ENCODE data around the gene VKORC1L1. TPM values are rescaled to one million over a fixed set of nuclear protein-coding genes. Genes with fewer than 3 reads are reported as not detected.
"Not testable (repeated sequence)": the region's sequence is repeated elsewhere in the genome, so short reads cannot be mapped to it uniquely, and the experiment has no call there.

VKORC1L1 gene
- total RNA-seq, 1 donor from 2014 or later: 25.0 TPM

- TF ChIP-seq CTCF (IDR thresholded peaks at IDR 0.05; ENCODE audit: unreplicated experiment): peak; percentile 53
- no peaks in the 10 kb centered on the region for H3K36me3 Mint-ChIP-seq (ENCODE audit: insufficient read depth)
- no peaks in the 10 kb centered on the region for H3K27me3 Mint-ChIP-seq
- DNase-seq (ENCODE audit: low spot score, unreplicated experiment): peak; percentile 17
- no peaks in the 10 kb centered on the region for H3K4me1 Mint-ChIP-seq (ENCODE audit: low read depth)
- H3K9me3 Mint-ChIP-seq (ENCODE audit: low read depth): no peaks in the 10 kb centered on the region
- no peak overlapping the region for H3K4me3 Mint-ChIP-seq (ENCODE audit: low read depth)
- no peak overlapping the region for H3K27ac Mint-ChIP-seq
Observed at GRCh38 chr7:65840446-65840845, 32.4 kb upstream of the VKORC1L1 start.

- H3K27me3 Mint-ChIP-seq; H3K4me3 Mint-ChIP-seq (ENCODE audit: low read depth); H3K4me1 Mint-ChIP-seq (ENCODE audit: low read depth); H3K9me3 Mint-ChIP-seq (ENCODE audit: low read depth); H3K27ac Mint-ChIP-seq; H3K36me3 Mint-ChIP-seq (ENCODE audit: insufficient read depth); DNase-seq (ENCODE audit: low spot score, unreplicated experiment): not testable (repeated sequence)
Observed at GRCh38 chr7:65843616-65844015, 29.3 kb upstream of the VKORC1L1 start.

GRCh38 chr7:65846008-65846570, 26.8 kb upstream of the VKORC1L1 start:
- H3K27ac Mint-ChIP-seq: no peak overlapping the region
- no peaks in the 10 kb centered on the region for H3K9me3 Mint-ChIP-seq (ENCODE audit: low read depth)
- no peaks in the 10 kb centered on the region for H3K36me3 Mint-ChIP-seq (ENCODE audit: insufficient read depth)
- no peak for DNase-seq (ENCODE audit: low spot score, unreplicated experiment)
- H3K4me3 Mint-ChIP-seq (ENCODE audit: low read depth): no peak overlapping the region
- H3K27me3 Mint-ChIP-seq: no peaks in the 10 kb centered on the region
- no peaks in the 10 kb centered on the region for H3K4me1 Mint-ChIP-seq (ENCODE audit: low read depth)
- TF ChIP-seq CTCF (IDR thresholded peaks at IDR 0.05; ENCODE audit: unreplicated experiment): no peak

- not testable (repeated sequence) for H3K27me3 Mint-ChIP-seq; H3K36me3 Mint-ChIP-seq (ENCODE audit: insufficient read depth); H3K4me1 Mint-ChIP-seq (ENCODE audit: low read depth); DNase-seq (ENCODE audit: low spot score, unreplicated experiment); H3K9me3 Mint-ChIP-seq (ENCODE audit: low read depth); H3K4me3 Mint-ChIP-seq (ENCODE audit: low read depth); H3K27ac Mint-ChIP-seq
Observed at GRCh38 chr7:65853426-65853825, 19.4 kb upstream of the VKORC1L1 start.

- H3K27me3 Mint-ChIP-seq: not testable (repeated sequence)
Observed at GRCh38 chr7:65853892-65854291, 19.0 kb upstream of the VKORC1L1 start.

GRCh38 chr7:65857321-65857894, 15.5 kb upstream of the VKORC1L1 start:
- not testable (repeated sequence) for H3K4me1 Mint-ChIP-seq (ENCODE audit: low read depth); H3K36me3 Mint-ChIP-seq (ENCODE audit: insufficient read depth); H3K9me3 Mint-ChIP-seq (ENCODE audit: low read depth); H3K4me3 Mint-ChIP-seq (ENCODE audit: low read depth); DNase-seq (ENCODE audit: low spot score, unreplicated experiment); H3K27ac Mint-ChIP-seq; H3K27me3 Mint-ChIP-seq

More at GRCh38 chr7:65853892-65854291, 19.0 kb upstream of the VKORC1L1 start:
- not testable (repeated sequence) for H3K9me3 Mint-ChIP-seq (ENCODE audit: low read depth); DNase-seq (ENCODE audit: low spot score, unreplicated experiment); H3K4me3 Mint-ChIP-seq (ENCODE audit: low read depth); H3K4me1 Mint-ChIP-seq (ENCODE audit: low read depth); H3K36me3 Mint-ChIP-seq (ENCODE audit: insufficient read depth); H3K27ac Mint-ChIP-seq

GRCh38 chr7:65858660-65859059, 14.2 kb upstream of the VKORC1L1 start:
- H3K27me3 Mint-ChIP-seq; H3K36me3 Mint-ChIP-seq (ENCODE audit: insufficient read depth); H3K9me3 Mint-ChIP-seq (ENCODE audit: low read depth); DNase-seq (ENCODE audit: low spot score, unreplicated experiment); H3K4me3 Mint-ChIP-seq (ENCODE audit: low read depth); H3K4me1 Mint-ChIP-seq (ENCODE audit: low read depth); H3K27ac Mint-ChIP-seq: not testable (repeated sequence)

GRCh38 chr7:65866244-65866643, 6.6 kb upstream of the VKORC1L1 start:
- H3K36me3 Mint-ChIP-seq (ENCODE audit: insufficient read depth); DNase-seq (ENCODE audit: low spot score, unreplicated experiment); H3K9me3 Mint-ChIP-seq (ENCODE audit: low read depth); H3K27me3 Mint-ChIP-seq; H3K4me1 Mint-ChIP-seq (ENCODE audit: low read depth); H3K27ac Mint-ChIP-seq; H3K4me3 Mint-ChIP-seq (ENCODE audit: low read depth): not testable (repeated sequence)

GRCh38 chr7:65867681-65868080, 5.2 kb upstream of the VKORC1L1 start:
- H3K27ac Mint-ChIP-seq; H3K27me3 Mint-ChIP-seq; H3K9me3 Mint-ChIP-seq (ENCODE audit: low read depth): not testable (repeated sequence)

GRCh38 chr7:65869312-65869711, 3.6 kb upstream of the VKORC1L1 start:
- H3K9me3 Mint-ChIP-seq (ENCODE audit: low read depth); H3K36me3 Mint-ChIP-seq (ENCODE audit: insufficient read depth); H3K4me1 Mint-ChIP-seq (ENCODE audit: low read depth); H3K27ac Mint-ChIP-seq; H3K27me3 Mint-ChIP-seq; DNase-seq (ENCODE audit: low spot score, unreplicated experiment); H3K4me3 Mint-ChIP-seq (ENCODE audit: low read depth): not testable (repeated sequence)

More at GRCh38 chr7:65867681-65868080, 5.2 kb upstream of the VKORC1L1 start:
- H3K36me3 Mint-ChIP-seq (ENCODE audit: insufficient read depth); H3K4me3 Mint-ChIP-seq (ENCODE audit: low read depth); H3K4me1 Mint-ChIP-seq (ENCODE audit: low read depth); DNase-seq (ENCODE audit: low spot score, unreplicated experiment): not testable (repeated sequence)

- H3K9me3 Mint-ChIP-seq (ENCODE audit: low read depth): not testable (repeated sequence)
Observed at GRCh38 chr7:65871451-65871850, 1.4 kb upstream of the VKORC1L1 start.

More at GRCh38 chr7:65871451-65871850, 1.4 kb upstream of the VKORC1L1 start:
- H3K4me3 Mint-ChIP-seq (ENCODE audit: low read depth); H3K36me3 Mint-ChIP-seq (ENCODE audit: insufficient read depth); H3K27me3 Mint-ChIP-seq; H3K27ac Mint-ChIP-seq; H3K4me1 Mint-ChIP-seq (ENCODE audit: low read depth); DNase-seq (ENCODE audit: low spot score, unreplicated experiment): not testable (repeated sequence)
